ENCODE measurements around the gene KDM2B.

The KDM2B gene

GRCh38 chr12:121530600-121531355, 50.0 kb downstream of the KDM2B start:
- DNase-seq (ENCODE audit: low read depth): no peak

- no peak for DNase-seq (ENCODE audit: low read depth)
These were observed 51.6 kb downstream of the KDM2B start for GRCh38 chr12:121529184-121529583.

DNA sequence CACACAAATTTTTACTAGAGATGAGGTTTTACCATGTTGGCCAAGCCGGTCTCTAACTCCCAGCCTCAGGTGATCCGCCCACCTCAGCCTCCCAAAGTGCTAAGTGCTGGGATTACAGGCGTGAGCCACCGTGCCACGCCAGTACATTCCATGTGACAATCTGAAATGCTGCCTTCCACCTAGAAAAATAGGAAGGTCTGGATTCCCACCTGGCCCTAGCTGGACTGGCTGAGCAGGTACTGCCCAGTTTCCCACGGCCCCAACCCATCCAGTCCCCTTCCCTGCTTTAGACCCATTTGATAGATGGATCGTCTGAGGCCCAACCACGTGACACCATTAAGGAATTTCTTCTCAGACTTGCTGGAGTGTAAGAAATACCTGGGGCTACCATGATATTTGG, 55.4 kb downstream of the KDM2B start:
- DNase-seq (ENCODE audit: low read depth): no peak

GRCh38 chr12:121524196-121524916, 56.5 kb downstream of the KDM2B start:
- no peak for DNase-seq (ENCODE audit: low read depth)

- no peak for DNase-seq (ENCODE audit: low read depth)
These were observed 57.1 kb downstream of the KDM2B start for GRCh38 chr12:121523741-121524140.

GRCh38 chr12:121522971-121523370, 57.9 kb downstream of the KDM2B start:
- no peak for DNase-seq (ENCODE audit: low read depth)

GRCh38 chr12:121520586-121521086, 60.2 kb downstream of the KDM2B start:
- no peak for DNase-seq (ENCODE audit: low read depth)

GRCh38 chr12:121520119-121520518, 60.7 kb downstream of the KDM2B start:
- no peak for DNase-seq (ENCODE audit: low read depth)

GRCh38 chr12:121519227-121519626, 61.6 kb downstream of the KDM2B start:
- DNase-seq (ENCODE audit: low read depth): no peak

GRCh38 chr12:121518656-121519055, 62.2 kb downstream of the KDM2B start:
- DNase-seq (ENCODE audit: low read depth): no peak

DNA sequence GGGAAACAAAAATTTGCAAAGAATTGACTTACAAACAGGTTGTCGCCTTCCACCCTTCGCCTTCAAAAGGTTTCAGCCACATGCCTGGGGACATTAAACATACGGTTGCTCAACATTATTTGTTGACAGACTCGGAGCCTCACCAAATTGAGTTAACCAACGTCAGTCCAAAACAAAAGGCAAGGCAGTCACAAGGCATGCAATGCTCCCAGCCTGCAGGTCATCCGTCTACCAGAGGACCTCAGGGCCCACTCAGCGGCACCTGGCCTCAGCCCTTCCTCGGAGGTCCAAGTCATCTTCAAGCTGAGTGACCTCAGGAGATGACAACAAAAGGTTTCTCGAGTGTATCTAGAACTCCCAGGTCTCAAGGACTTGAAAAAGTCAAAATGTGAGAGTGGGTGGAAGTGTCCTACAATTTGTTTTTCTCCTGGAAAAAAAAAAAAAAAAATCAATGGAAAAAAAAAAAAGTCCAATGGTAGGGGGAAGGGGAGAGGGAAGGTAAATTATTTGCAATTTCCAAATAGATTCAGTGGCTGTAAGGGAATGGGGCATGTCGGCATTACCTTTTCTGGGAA, 64.3 kb downstream of the KDM2B start:
- DNase-seq (ENCODE audit: low read depth): no peak

- no peak for DNase-seq (ENCODE audit: low read depth)
These were observed 65.2 kb downstream of the KDM2B start for GRCh38 chr12:121515615-121516014.

DNA sequence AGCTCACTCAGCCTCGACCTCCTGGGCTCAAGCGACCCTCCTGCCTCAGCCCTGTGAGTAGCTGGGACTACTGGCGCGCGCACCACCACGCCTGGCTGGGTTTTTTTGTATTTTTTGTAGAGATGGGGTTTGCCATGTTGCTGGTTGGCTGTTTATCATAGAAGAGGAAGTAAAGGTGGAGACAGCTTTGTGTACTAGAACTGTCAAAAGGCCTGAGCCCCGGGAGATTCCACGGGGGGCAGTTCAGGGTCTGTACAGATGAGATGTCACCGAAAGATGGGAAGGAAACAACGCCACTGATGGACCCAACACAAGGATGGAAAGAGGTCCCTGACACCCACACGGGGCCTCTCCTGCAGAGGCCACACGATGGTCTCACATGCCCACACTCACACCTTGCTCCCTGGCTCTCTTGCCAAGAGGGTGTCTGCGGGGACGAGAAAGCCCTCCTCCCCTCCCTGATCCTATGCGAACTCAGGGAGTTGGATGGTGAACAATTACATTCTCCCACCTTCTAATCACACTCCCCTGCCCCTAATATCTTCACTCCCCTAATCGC, 66.6 kb downstream of the KDM2B start:
- no peak for DNase-seq (ENCODE audit: low read depth)

GRCh38 chr12:121513464-121514183, 67.2 kb downstream of the KDM2B start:
- DNase-seq (ENCODE audit: low read depth): no peak

- no peak for DNase-seq (ENCODE audit: low read depth)
These were observed 68.3 kb downstream of the KDM2B start for GRCh38 chr12:121512561-121512960.

DNA sequence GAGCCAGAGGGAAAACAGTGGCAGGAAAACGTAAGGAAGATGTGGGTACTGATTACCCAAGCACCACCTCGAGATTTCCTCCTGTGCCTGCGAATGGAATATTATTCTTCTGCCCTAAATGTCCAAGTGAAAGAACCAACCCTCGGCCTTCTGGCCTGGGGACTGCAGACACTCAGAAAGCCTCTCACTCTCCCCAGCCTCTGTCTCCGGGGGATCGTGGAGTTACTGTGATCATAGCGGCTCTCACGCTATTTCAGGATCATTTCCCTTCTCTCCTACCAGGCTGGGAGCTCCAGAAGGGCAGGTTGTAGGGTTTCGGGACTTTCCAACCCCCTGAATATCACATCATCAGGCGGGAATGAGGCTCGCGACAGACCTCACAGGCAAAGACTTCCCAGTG, 68.9 kb downstream of the KDM2B start:
- DNase-seq (ENCODE audit: low read depth): no peak

DNA sequence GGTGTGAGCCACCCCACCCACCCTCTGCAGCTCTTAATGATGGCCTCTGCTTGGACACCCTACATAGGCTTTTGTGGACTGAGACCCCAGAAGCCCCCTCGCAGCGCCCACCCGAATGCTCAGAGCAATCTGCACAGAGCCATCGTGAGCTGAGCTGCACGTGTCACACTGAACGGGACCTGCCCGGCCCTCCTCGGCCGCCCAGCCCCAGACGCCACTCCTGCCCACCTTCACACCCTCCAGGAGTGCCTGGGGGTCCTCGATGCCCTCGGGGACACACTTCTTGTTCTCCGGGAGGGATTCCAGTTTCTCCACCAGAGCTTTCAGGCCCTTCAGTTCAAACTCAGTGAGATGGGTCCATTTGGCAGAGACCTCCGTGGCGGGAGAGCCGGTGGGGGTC, 71.5 kb downstream of the KDM2B start:
- DNase-seq (ENCODE audit: low read depth): no peak

DNA sequence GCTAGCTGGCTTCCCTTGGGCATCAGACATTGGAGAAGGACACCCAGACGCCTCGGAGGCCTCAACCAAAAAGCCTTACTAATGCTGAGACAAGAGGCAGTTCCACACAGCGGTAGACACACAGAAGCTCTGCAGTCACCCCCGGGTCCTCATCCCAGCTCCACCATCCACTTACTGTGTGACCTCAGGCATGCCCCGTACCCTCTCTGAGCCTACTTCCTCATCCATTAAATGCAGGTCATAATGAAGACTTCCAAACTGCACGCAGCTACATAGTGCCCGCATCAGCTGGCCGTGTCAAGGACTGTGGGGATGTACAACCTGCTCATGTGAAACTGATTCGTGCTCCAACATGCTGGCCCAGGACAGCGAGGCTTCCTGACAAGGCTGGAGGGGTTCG, 72.3 kb downstream of the KDM2B start:
- DNase-seq (ENCODE audit: low read depth): no peak

DNA sequence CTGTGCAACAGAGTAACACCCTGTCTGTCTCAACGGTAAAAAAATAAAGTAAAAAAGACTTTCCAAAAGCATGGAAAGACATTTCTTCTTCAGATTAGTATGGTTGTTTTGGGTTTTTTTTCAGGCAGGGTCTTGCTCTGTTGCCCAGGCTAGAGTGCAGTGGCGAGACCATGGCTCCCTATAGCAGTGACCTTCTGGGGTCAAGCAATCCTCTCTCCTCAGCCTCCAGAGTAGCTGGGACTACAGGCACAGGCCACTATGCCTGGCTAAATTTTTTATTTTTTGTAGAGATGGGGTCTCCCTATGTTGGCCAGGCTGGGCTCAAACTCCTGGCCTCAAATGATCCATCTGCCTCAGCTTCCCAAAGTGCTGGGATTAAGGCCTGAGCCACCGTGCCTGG, 72.8 kb downstream of the KDM2B start:
- DNase-seq (ENCODE audit: low read depth): no peak

DNA sequence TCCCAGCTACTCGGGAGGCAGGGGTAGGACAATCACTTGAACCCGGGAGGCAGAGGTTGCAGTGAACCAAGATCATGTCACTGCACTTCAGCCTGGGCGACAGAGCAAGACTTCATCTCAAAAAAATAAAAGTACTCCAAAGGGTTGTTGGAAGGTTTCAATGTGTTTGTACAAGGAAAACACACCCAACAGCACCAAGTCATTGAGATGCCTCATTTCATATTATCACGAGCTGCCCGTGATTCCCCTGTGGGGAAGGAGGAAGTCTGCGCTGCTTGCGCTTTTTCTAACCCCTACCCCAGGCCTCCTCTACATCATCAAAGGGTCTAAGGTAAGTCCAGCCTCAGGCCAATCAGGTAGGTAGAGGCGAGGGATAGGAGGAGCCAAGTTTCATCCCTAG, 73.6 kb downstream of the KDM2B start:
- DNase-seq (ENCODE audit: low read depth): no peak

DNA sequence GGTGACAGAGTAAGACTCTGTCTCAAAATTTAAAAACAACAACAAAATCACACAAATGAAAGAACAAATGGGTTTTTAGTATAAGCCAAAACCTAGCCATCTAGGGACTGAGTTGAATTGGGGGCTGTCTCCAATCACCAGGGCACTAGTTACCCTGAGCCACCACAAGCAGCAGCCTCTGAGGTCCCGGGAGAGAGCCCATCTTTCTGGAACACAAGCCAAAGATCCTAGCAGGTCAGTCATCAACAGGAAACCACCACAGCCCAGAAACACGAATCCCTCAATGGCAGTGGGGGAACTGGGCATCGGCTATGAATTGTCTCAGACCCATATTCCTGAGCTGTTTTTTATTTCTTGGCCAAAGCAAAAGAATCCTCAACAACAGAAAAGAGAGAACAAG, 75.3 kb downstream of the KDM2B start:
- no peak for DNase-seq (ENCODE audit: low read depth)

DNA sequence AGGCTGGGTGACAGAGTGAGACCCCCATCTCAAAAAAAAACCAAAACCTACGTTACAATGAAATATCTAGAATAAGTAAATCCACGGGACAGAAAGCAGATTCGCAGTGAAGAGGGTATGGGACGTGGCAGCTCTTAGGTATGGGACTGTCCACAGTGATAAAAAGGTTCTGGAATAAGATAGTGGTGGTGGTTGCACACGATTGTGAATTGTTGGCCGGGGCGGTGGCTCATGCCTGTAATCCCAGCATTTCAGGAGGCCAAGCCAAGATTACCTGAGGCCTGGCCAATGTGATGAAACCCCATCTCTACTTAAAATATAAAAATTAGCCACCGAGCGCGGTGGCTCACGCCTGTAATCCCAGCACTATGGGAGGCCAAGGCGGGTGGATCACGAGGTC, 76.3 kb downstream of the KDM2B start:
- no peak for DNase-seq (ENCODE audit: low read depth)
